Natural killer cell (primary cell): ENCODE data around the gene MLN. TPM values are rescaled to one million over a fixed set of nuclear protein-coding genes. Genes with fewer than 3 reads are reported as not detected.

Experiments used
- ATAC-seq, 3 donors: fragments of 150-1000 bp in 2 of 3; fragments of 200-7000 bp in 1 of 3; cut with Tn5 transposase; 1 replicate in 1 of 3; 2 replicates in 2 of 3; pipeline ENCODE4 v1.10.0; 2021; ENCODE audit warnings: mild to moderate bottlenecking in 2 of 3, moderate library complexity in 2 of 3
- DNase-seq, 2 donors: peaks; one replicate each; pipeline versions ENCODE4 v3.0.0 to v3.0.0-alpha.2; 2013 to 2021; ENCODE audit warnings: mixed read lengths in 1 of 2
- H3K27ac ChIP-seq: one replicate; pipeline ENCODE4 v1.5.1; 2013; ENCODE audit warnings: mild to moderate bottlenecking, low read length
- H3K27me3 ChIP-seq: one replicate; pipeline ENCODE4 v1.6.1; 2013; ENCODE audit warnings: low read length; ENCODE audit not compliant: control insufficient read depth, insufficient read depth
- H3K36me3 ChIP-seq: one replicate; pipeline ENCODE4 v1.6.1; 2013; ENCODE audit warnings: low read length; ENCODE audit not compliant: control insufficient read depth, insufficient read depth
- H3K4me1 ChIP-seq: one replicate; pipeline ENCODE4 v1.6.1; 2013; ENCODE audit warnings: low read length; ENCODE audit not compliant: control insufficient read depth, insufficient read depth
- H3K4me3 ChIP-seq: one replicate; pipeline ENCODE4 v1.5.1; 2013; ENCODE audit warnings: low read length
- H3K9me3 ChIP-seq: one replicate; pipeline ENCODE4 v1.6.1; 2013; ENCODE audit warnings: low read length; ENCODE audit not compliant: control insufficient read depth, insufficient read depth
- H3K27ac Mint-ChIP-seq, 2 donors: one replicate each; pipeline ENCODE4 v1.8.0; 2022; ENCODE audit warnings: mild to moderate bottlenecking in 2 of 2, mixed read lengths in 2 of 2, moderate library complexity in 1 of 2
- H3K27me3 Mint-ChIP-seq, 2 donors: one replicate each; pipeline ENCODE4 v1.8.0; 2022; ENCODE audit warnings: low read depth in 2 of 2, mixed read lengths in 2 of 2
- H3K36me3 Mint-ChIP-seq: one replicate; pipeline ENCODE4 v1.8.0; 2022; ENCODE audit warnings: mixed read lengths
- H3K4me1 Mint-ChIP-seq, 2 donors: one replicate each; pipeline ENCODE4 v1.8.0; 2022; ENCODE audit warnings: mixed read lengths in 2 of 2
- H3K4me3 Mint-ChIP-seq: one replicate; pipeline ENCODE4 v1.8.0; 2022; ENCODE audit warnings: mild to moderate bottlenecking, moderate library complexity, mixed read lengths
- H3K9me3 Mint-ChIP-seq, 2 donors: one replicate each; pipeline ENCODE4 v1.8.0; 2022; ENCODE audit warnings: mixed read lengths in 2 of 2
- CTCF ChIP-seq: fragments of 200-600 bp; IDR thresholded peaks from one replicate; pipeline ENCODE4 v1.8.0; 2022; ENCODE audit warnings: antibody characterized with exemption
- WGBS: methylation state at CpG from one replicate; pipeline ENCODE4 v1.1.7; 2013; ENCODE audit warnings: missing lambda C conversion rate; ENCODE audit not compliant: insufficient coverage; 5-methylcytosine and 5-hydroxymethylcytosine counted together
- intact Hi-C: fragments of 100-400 bp; cut with micrococcal nuclease; formaldehyde crosslinking; loops from one replicate; pipeline ENCODE4 v1.14.2; 2022
- total RNA-seq, 4 donors: library from RNA; stranded (reverse); fragments of 120-200 nt in 1 of 4; gene quantifications; one replicate each; pipeline versions ENCODE4 v1.2.3 to v1.2.4, GENCODE V29; 2013 to 2022

The MLN gene
- total RNA-seq, 3 donors from 2014 or later (not counting 1 experiment from before 2014, with no cell fraction given), result not detected

GRCh38 chr6:33749401-33749800 is 54.4 kb downstream of the MLN start:
- ATAC-seq (no peak), DNase-seq (no peak)
- H3K4me3 Mint-ChIP-seq, result no peak overlapping the region
- H3K27me3 ChIP-seq, result no peaks in the 10 kb centered on the region
- peaks cover under 1% of the 10 kb centered on the region in 2 donors for H3K4me1 Mint-ChIP-seq
- peaks cover 0 to 3% of the 10 kb centered on the region in 2 donors for H3K27me3 Mint-ChIP-seq
- TF ChIP-seq CTCF, result no peak
- WGBS, result 83% methylated on average over 7 of the region's 7 CpGs
- intact Hi-C loops, result no loop called here
- H3K9me3 Mint-ChIP-seq, result no peaks in the 10 kb centered on the region
- no peaks in the 10 kb centered on the region for H3K36me3 ChIP-seq
- H3K4me1 ChIP-seq, result no peaks in the 10 kb centered on the region
- no peak overlapping the region for H3K4me3 ChIP-seq
- no peaks in the 10 kb centered on the region for H3K36me3 Mint-ChIP-seq
- no peaks in the 10 kb centered on the region for H3K9me3 ChIP-seq
- no peak overlapping the region for H3K27ac Mint-ChIP-seq
- no peak overlapping the region for H3K27ac ChIP-seq

GRCh38 chr6:33748841-33749240 is 55.0 kb downstream of the MLN start:
- Histone ChIP-seq H3K27me3 (no peaks in the 10 kb centered on the region), H3K4me3 (no peak overlapping the region), H3K27ac (no peak overlapping the region), H3K9me3 (no peaks in the 10 kb centered on the region), H3K4me1 (no peaks in the 10 kb centered on the region), H3K36me3 (no peaks in the 10 kb centered on the region)
- H3K4me1 Mint-ChIP-seq, result peaks cover 5% of the 10 kb centered on the region in 2 donors
- TF ChIP-seq CTCF, result no peak
- no peak overlapping the region for H3K27ac Mint-ChIP-seq
- DNase-seq (no peak), ATAC-seq (no peak)
- H3K9me3 Mint-ChIP-seq, result no peaks in the 10 kb centered on the region
- 87% methylated on average over 4 of the region's 4 CpGs for WGBS
- H3K36me3 Mint-ChIP-seq, result no peaks in the 10 kb centered on the region
- intact Hi-C loops, result no loop called here
- H3K4me3 Mint-ChIP-seq, result no peak overlapping the region
- peaks cover 0 to 3% of the 10 kb centered on the region in 2 donors for H3K27me3 Mint-ChIP-seq

GRCh38 chr6:33747823-33748222 is 56.0 kb downstream of the MLN start:
- intact Hi-C loops, result no loop called here
- DNase-seq, result no peak
- Histone ChIP-seq H3K9me3 (no peaks in the 10 kb centered on the region), H3K36me3 (no peaks in the 10 kb centered on the region), H3K4me3 (no peak overlapping the region), H3K4me1 (no peaks in the 10 kb centered on the region), H3K27me3 (no peaks in the 10 kb centered on the region), H3K27ac (no peak overlapping the region)
- no peak for ATAC-seq
- H3K27ac Mint-ChIP-seq, result no peak overlapping the region
- peaks cover 3 to 6% of the 10 kb centered on the region in 2 donors for H3K27me3 Mint-ChIP-seq
- H3K36me3 Mint-ChIP-seq, result no peaks in the 10 kb centered on the region
- TF ChIP-seq CTCF, result no peak
- no peak overlapping the region for H3K4me3 Mint-ChIP-seq
- peaks cover 5% of the 10 kb centered on the region in 2 donors for H3K4me1 Mint-ChIP-seq
- 94% methylated on average over 5 of the region's 5 CpGs for WGBS
- H3K9me3 Mint-ChIP-seq, result no peaks in the 10 kb centered on the region

GRCh38 chr6:33746651-33747100 is 57.1 kb downstream of the MLN start, which contains the start of gene IP6K3:
TSS of gene IP6K3 (minus strand) at chr6:33746905. CDS start at chr6:33735476, 11,429 bp downstream.
- Mint-ChIP-seq H3K27ac (no peak within 1 kb of the TSS), H3K4me1 (peaks cover 5% of the 10 kb centered on the region in 2 donors), H3K4me3 (no peak within 1 kb of the TSS), H3K36me3 (no peaks in the 10 kb centered on the region), H3K9me3 (no peaks in the 10 kb centered on the region), H3K27me3 (peaks cover 7 to 12% of the 10 kb centered on the region in 2 donors)
- DNase-seq (no peak), ATAC-seq (no peak)
- Histone ChIP-seq H3K4me3 (no peak within 1 kb of the TSS), H3K27me3 (no peaks in the 10 kb centered on the region), H3K4me1 (no peaks in the 10 kb centered on the region), H3K9me3 (no peaks in the 10 kb centered on the region), H3K27ac (no peak within 1 kb of the TSS), H3K36me3 (no peaks in the 10 kb centered on the region)
- intact Hi-C loops, result no loop called here
- no peak for TF ChIP-seq CTCF
- 77% methylated on average over 10 of the region's 10 CpGs for WGBS
